ENCODE measurements around the gene IGLL5. TPM values are rescaled to one million over a fixed set of nuclear protein-coding genes. Genes with fewer than 3 reads are reported as not detected.

IGLL5 gene
- total and polyA plus RNA-seq, 5 donors = 0.65 to 0.97 TPM; not detected in 3

- Histone ChIP-seq H3K4me1 (ENCODE audit: control insufficient read depth, insufficient read depth, low read length) (no peaks in the 10 kb centered on the region), H3K9me3 (ENCODE audit: control insufficient read depth, low read length) (no peaks in the 10 kb centered on the region), H3K4me3 (ENCODE audit: low read length) (no peak overlapping the region), H3K27ac (ENCODE audit: low read length) (no peak overlapping the region), H3K27me3 (ENCODE audit: control insufficient read depth, insufficient read depth) (no peaks in the 10 kb centered on the region)
- WGBS = 70% methylated on average over 18 of the region's 18 CpGs
- intact Hi-C loops (cut with DNase I) = loop anchor here in 2 of 4 donors (10.0 kb wide), 2 partner anchors 60 to 90 kb away; partner anchors contain the start of gene IGLL5 (in 1 of the 2)
- no peak for DNase-seq
- ATAC-seq = no peak
Measured at GRCh38 chr22:22944268-22944985, 56.8 kb downstream of the IGLL5 start.

DNA sequence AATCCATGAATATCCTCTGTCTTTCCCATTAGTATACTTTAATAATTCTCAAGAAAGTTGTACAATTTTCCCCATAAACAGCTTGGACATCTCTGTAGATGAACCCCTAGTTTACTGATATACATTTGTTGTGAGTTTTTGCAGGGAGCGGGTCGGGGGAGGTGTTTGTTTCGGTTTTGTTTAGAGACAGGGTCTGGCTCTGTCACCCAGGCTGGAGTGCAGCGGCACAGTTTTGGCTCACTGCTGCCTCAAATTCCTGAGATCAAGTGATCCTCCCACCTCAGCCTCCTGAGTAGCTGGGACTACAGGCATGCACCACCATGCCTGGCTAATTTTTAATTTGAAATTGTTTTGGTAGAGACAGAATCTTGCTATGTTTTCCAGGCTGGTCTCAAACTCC is 57.6 kb downstream of the IGLL5 start:
- no peak for DNase-seq
- ATAC-seq = no peak
- intact Hi-C loops (cut with DNase I) = loop anchor here in 2 of 4 donors (10.0 kb wide), 2 partner anchors 60 to 90 kb away; partner anchors contain the start of gene IGLL5 (in 1 of the 2)
- 77% methylated on average over 4 of the region's 4 CpGs for WGBS
- Histone ChIP-seq H3K27me3 (ENCODE audit: control insufficient read depth, insufficient read depth) (no peaks in the 10 kb centered on the region), H3K9me3 (ENCODE audit: control insufficient read depth, low read length) (no peaks in the 10 kb centered on the region), H3K4me1 (ENCODE audit: control insufficient read depth, insufficient read depth, low read length) (no peaks in the 10 kb centered on the region), H3K4me3 (ENCODE audit: low read length) (no peak overlapping the region), H3K27ac (ENCODE audit: low read length) (no peak overlapping the region)

Small RNA genes within 50 kb of the gene (microRNA-seq; reads per million reads assigned to microRNA genes)
- 0 reads per million in 2 donors for gene MIR5571

Other genes with a start within 250 kb of the IGLL5 start
- gene GGTLC2, start 243.2 kb upstream of the IGLL5 start, total RNA-seq = not detected
- not detected for gene GGTLC2, start 243.2 kb upstream of the IGLL5 start, polyA plus RNA-seq
- gene GNAZ, start 182.7 kb downstream of the IGLL5 start, total RNA-seq = 1 to 10 TPM; 2.2 to 3.5 (median 3.1) TPM
- gene GNAZ, start 182.7 kb downstream of the IGLL5 start, polyA plus RNA-seq = 2.0 TPM